Measurements from ENCODE around the gene ENTPD8.
"Not testable (repeated sequence)": the region's sequence is repeated elsewhere in the genome, so short reads cannot be mapped to it uniquely, and the experiment has no call there.

ENTPD8 gene

DNA sequence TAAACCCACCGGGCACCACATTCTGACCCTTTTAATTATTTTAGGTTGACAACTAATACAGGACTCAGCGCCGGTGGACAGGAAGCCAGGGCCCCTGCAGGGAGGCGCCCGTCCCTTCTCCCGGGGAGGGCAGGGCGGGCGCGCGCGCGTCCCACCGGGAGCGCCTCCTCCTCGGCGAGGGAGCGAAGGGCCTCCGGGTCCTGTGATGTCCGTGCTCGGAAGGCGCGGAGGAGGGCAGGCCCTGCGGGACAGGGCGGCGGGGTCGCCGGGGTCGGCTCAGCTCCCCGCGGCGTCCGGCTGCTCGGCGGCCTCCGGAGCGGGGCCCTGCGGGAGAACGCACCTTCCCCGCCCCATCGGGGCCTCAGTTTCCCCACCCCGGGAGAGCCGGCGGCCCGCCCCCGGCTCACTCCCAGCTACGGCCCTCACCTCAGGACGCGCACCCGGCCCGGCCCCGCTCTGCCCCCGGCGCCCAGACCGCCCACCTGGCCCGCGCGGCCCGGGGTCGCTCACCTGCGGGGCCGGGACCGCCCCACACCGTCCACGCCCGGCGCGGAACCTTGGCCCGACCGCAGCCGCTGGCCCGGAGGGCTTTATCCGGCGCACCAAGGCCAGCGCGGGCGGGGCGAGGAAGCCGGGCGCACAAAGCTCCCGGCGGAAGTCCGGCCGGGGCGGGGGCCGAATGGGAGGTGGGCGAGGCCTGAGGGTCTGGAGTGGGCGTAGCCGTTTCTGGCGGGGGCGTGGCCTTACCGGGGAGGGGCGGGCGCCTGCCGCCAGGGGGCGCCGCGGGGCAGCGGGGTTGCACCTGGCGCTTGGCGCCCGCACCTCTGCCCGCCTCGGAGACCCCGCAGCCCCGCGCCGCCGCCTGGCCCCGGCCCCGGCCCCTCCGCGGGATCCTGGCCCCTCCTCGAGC, 18.3 kb downstream of the ENTPD8 start, which contains the start of the genes EXD3 and NOXA1:
Gene EXD3, minus strand, starts transcription at position 559 of the 910 bp plus-strand sequence. CDS start 27,805 bp downstream, outside the sequence.
Gene NOXA1, plus strand, starts transcription at position 790 of the 910 bp plus-strand sequence. CDS start 137 bp downstream, outside the sequence.
- DNase-seq (ENCODE audit: low read depth, low spot score): no peak
- no peak within 1 kb of the TSS for H3K4me3 ChIP-seq (ENCODE audit: low read length)

- H3K4me3 ChIP-seq (ENCODE audit: low read length): no peak overlapping the region
- no peak for DNase-seq (ENCODE audit: low read depth, low spot score)
Measured at GRCh38 chr9:137421838-137422603, 19.1 kb downstream of the ENTPD8 start.

- no peak overlapping the region for H3K4me3 ChIP-seq (ENCODE audit: low read length)
- no peak for DNase-seq (ENCODE audit: low read depth, low spot score)
Measured at GRCh38 chr9:137417161-137418021, 23.8 kb downstream of the ENTPD8 start.

- no peak for DNase-seq (ENCODE audit: low read depth, low spot score)
- no peak overlapping the region for H3K4me3 ChIP-seq (ENCODE audit: low read length)
Measured at GRCh38 chr9:137416563-137417151, 24.5 kb downstream of the ENTPD8 start.

DNA sequence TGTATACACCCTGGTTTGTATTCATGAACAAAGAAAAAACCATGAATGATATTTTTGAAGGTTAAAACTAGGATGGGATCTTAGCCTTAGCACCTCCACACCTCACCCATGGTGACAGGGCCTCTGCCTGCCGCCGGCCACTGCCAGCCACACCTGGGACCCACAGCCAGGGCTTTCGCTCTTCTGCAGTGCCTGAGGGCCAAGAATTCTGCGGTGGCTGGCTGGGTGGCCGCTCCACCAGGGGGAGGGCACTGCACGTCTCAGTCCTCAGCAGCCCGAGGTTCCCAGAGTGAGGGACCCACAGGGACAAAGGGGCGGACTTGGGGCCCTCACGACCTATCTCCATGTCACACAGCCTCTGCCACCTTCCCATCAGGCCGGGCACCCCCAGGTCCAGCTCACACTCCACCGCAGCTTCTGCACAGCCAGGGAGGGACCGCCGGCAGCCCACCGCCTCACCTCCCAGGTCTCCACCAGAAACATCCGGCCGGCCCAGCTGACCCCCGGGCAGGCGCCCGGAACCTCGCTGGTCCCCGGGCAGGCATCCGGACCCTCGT, 25.1 kb downstream of the ENTPD8 start:
- H3K4me3 ChIP-seq (ENCODE audit: low read length): no peak overlapping the region
- DNase-seq (ENCODE audit: low read depth, low spot score): no peak

- no peak overlapping the region for H3K4me3 ChIP-seq (ENCODE audit: low read length)
- no peak for DNase-seq (ENCODE audit: low read depth, low spot score)
Measured at GRCh38 chr9:137415451-137415850, 25.7 kb downstream of the ENTPD8 start.

GRCh38 chr9:137412431-137412830, 28.7 kb downstream of the ENTPD8 start:
- no peak for DNase-seq (ENCODE audit: low read depth, low spot score)
- no peak overlapping the region for H3K4me3 ChIP-seq (ENCODE audit: low read length)

DNA sequence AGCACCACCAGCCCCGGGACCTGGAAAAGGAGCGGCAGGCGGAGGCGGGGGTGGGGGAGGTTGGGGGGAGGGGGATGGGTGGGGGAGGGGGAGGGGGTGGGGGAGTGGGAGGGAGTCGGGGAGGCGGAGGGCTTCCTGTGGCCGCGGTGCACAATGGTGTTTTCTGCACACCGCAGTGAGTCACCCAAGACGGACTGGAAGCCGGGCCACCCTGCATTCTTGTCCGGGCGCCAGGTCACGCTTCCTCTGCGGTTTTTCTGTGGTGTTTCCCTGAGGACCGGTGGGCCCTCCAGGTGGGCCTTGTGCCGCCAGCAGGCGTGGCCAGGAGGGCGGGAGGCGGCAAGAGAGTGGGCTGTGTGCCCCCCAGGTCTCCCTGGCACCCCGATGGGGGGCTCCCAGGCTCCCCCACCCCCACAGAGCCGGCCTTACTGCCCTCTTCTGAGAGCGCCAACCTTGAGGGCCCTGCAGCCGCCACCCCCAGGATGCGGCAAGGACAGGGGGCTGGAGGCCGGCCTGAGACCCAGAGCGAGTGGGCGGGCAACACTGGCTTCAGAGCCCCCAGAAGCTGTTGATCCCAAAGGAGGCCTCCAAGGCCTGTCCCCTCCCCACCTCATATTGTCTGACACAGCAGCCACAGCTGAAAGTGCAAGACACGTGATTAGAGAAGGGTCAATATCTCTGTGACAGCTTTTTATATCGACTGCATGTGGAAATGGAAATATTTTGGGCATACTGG, 29.3 kb downstream of the ENTPD8 start:
- no peak for DNase-seq (ENCODE audit: low read depth, low spot score)
- H3K4me3 ChIP-seq (ENCODE audit: low read length): no peak overlapping the region

- H3K4me3 ChIP-seq (ENCODE audit: low read length): no peak overlapping the region
- no peak for DNase-seq (ENCODE audit: low read depth, low spot score)
Measured at GRCh38 chr9:137411260-137411644, 29.9 kb downstream of the ENTPD8 start.

DNA sequence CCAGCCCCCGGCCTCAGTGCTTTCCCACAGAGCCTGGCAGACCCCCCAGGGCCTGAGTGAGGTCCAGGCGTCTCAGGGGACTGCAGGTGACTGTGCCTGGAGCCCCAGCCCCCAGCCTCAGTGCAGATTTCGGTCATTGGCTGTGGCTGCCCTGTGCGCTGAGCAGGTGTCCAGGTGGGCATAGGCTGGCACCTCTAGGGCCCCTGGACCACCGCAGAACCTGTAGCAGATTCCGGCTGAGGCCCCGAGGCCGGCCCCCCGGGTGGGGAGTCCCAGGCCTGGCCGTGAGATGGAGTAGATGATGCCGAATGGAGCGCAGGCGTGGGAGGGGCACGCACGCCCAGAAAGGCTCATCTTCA, 30.3 kb downstream of the ENTPD8 start:
- no peak overlapping the region for H3K4me3 ChIP-seq (ENCODE audit: low read length)
- no peak for DNase-seq (ENCODE audit: low read depth, low spot score)

- H3K4me3 ChIP-seq (ENCODE audit: low read length); DNase-seq (ENCODE audit: low read depth, low spot score): not testable (repeated sequence)
Measured at GRCh38 chr9:137410236-137410890, 30.8 kb downstream of the ENTPD8 start.

DNA sequence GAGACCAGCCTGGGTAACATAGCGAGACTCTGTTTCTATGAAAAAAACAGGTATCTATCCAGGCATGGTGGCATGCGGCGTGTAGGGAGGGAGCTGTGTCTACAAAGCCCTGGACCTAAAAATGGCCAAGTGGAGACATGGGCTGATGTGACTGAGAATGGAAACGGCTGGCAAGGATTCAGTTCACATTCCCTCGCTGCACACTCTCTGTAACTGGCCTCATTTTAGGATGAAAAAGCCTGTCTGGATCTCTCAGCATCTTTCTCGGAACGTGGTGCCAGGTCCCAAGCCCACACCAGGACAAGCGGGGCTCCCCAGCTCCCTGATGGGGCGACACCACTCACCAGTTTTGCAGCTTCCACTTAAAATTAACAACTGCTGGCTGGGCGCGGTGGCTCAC, 31.6 kb downstream of the ENTPD8 start:
- H3K4me3 ChIP-seq (ENCODE audit: low read length): no peak overlapping the region
- DNase-seq (ENCODE audit: low read depth, low spot score): no peak

DNA sequence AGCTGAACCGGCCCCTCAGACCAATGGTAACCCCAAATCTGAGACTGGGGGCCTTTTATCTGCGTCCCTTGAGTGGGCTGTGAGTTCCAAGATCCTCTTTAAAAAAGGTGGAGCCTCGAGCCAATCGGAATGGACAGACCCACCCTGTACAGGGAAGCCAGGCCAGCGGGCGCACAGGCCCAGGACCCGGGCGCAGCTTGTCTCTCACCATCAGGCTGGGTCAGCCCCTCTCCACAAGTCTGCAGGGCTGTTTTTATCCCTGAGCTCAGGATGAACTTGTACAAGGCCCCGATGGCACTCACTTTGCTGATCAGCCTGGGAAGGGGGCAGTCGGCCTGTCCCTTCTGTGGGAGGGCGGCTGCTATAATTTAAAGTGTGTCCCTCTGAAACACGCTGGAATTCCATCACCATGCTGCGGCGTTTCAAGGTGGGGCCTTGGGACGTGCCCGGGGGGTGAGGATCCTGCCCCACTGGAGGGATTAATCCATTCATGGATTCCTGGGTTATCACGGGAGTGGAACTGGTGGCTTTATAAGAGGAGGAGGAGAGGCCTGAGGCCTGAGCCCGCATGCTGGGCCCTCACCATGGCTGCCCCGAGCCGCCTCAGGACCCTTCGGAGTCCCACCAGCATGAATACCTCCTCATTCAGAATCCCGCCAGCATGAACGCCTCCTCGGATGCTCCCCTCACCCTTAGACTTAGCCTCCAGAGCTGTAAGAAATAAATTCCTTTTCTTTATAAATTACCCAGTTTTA, 32.3 kb downstream of the ENTPD8 start:
- DNase-seq (ENCODE audit: low read depth, low spot score): no peak
- no peak overlapping the region for H3K4me3 ChIP-seq (ENCODE audit: low read length)

- DNase-seq (ENCODE audit: low read depth, low spot score): no peak
- no peak overlapping the region for H3K4me3 ChIP-seq (ENCODE audit: low read length)
Measured at GRCh38 chr9:137407590-137408300, 33.4 kb downstream of the ENTPD8 start.

- no peak overlapping the region for H3K4me3 ChIP-seq (ENCODE audit: low read length)
- DNase-seq (ENCODE audit: low read depth, low spot score): no peak
Measured at GRCh38 chr9:137406876-137407589, 34.1 kb downstream of the ENTPD8 start.

Measured in Jurkat, Clone E6-1 (cell line).